ENCODE data around the gene U2AF1L4.

DNA sequence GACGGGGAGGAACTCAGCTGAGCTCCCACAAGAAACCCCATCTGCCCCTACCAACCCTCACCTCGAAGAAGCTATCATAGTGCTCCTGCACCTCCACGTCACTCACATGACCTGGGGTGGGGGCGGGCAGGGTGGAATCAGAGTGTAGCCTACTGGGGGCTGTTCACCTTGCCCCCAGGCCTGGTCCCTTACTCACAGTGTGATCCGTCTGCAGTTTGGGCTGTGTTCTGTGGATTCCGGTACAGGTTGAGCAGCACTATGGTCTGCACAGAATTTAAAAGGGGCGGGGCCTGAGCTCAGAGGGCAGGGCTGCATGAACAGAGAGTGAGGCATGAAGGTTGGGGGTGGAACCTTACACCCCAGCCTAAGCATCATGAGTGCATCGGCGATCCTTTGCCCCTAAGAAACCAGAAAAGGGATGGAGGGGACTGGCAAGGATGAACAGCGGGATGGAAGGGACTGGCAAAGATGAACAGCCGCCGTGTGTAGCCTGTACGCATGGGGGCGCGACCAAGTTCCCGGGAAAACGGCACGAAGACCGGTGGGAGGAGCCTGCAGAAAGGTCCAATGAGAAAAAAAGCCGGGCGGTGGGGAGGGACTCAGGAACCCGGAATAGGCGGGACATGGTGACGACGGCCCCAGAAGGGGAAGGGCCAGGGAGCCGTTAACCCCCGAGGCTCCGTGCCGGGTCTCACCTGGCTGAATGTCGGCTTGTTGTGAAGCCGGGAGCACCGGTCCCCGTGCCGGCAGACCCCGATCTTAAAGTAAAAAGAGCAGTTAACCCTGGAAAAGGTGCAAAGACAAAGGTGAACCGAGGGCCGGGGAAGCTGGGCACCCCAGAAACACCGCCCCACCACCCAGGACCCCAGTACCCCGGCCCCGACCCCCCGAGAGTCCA, 539 bp downstream of the U2AF1L4 start:
- TF ChIP-seq CTCF (IDR thresholded peaks at IDR 0.05; ENCODE audit: low read depth, low read length, poor library complexity, severe bottlenecking) (peak; percentile 52), EZH2phosphoT487 (IDR thresholded peaks at IDR 0.05; ENCODE audit: borderline replicate concordance, low read length) (no peak)
